ENCODE measurements around the gene ACP2. TPM values are rescaled to one million over a fixed set of nuclear protein-coding genes. Genes with fewer than 3 reads are reported as not detected.

Gene ACP2
- total RNA-seq, 1 donor from 2014 or later: 31.6 TPM

DNA sequence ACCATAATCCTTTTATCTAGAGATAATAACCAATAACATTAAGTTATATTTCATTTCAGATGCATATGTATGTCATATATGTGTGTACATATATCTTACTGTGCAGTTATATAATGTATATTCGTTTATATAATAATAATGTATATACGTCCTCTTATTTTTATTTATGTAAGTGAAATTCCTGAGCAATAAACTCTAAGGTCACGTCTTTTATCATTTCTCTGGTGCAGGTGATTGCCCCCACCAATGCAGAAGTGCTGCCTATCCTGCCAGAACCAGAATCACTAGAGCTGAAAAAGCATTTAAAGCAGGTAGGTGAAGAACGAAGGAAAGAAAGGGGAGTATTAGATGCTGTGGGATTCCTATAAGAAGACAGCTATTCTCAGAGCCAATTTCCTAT is 30.2 kb upstream of the ACP2 start:
- H3K36me3 ChIP-seq: peaks cover 100% of the 10 kb centered on the region
- no peaks in the 10 kb centered on the region for H3K4me1 ChIP-seq
- TF ChIP-seq, protein P1, sequence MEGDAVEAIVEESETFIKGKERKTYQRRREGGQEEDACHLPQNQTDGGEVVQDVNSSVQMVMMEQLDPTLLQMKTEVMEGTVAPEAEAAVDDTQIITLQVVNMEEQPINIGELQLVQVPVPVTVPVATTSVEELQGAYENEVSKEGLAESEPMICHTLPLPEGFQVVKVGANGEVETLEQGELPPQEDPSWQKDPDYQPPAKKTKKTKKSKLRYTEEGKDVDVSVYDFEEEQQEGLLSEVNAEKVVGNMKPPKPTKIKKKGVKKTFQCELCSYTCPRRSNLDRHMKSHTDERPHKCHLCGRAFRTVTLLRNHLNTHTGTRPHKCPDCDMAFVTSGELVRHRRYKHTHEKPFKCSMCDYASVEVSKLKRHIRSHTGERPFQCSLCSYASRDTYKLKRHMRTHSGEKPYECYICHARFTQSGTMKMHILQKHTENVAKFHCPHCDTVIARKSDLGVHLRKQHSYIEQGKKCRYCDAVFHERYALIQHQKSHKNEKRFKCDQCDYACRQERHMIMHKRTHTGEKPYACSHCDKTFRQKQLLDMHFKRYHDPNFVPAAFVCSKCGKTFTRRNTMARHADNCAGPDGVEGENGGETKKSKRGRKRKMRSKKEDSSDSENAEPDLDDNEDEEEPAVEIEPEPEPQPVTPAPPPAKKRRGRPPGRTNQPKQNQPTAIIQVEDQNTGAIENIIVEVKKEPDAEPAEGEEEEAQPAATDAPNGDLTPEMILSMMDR (IDR thresholded peaks at IDR 0.05): no peak
- ATAC-seq: no peak
- no peak overlapping the region for H3K4me3 ChIP-seq
- H3K27me3 ChIP-seq: no peaks in the 10 kb centered on the region
- no peak for DNase-seq
- intact Hi-C loops (cut with DNase I): loop anchor here (10.0 kb wide), 1 partner anchor 76 kb away; the partner anchor contains the start of gene MYBPC3
- no peak overlapping the region for H3K27ac ChIP-seq
- H3K9me3 ChIP-seq: no peaks in the 10 kb centered on the region

DNA sequence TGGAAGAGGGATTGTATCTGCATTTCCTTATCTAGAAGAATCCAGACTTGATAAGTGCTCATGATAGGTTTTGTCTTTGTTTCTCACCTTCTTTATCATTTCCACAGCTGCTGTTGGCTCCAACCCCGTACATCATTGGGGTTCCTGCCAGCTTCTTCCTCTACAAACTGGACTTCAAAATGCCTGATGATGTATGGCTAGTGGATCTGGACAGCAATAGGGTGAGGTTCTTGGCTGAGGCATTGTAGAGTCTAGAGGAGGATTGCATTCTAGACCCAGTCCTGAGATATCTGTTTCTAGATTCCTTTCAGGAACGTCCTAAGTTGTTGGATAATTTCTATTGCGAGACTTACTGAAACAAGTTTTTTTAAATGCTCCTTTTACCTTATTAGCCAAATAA is 29.4 kb upstream of the ACP2 start:
- H3K4me1 ChIP-seq: no peaks in the 10 kb centered on the region
- TF ChIP-seq, protein P1 (IDR thresholded peaks at IDR 0.05): no peak
- peaks cover 93% of the 10 kb centered on the region for H3K36me3 ChIP-seq
- H3K27me3 ChIP-seq: no peaks in the 10 kb centered on the region
- intact Hi-C loops (cut with DNase I): loop anchor here (10.0 kb wide), 1 partner anchor 77 kb away; the partner anchor contains the start of gene MYBPC3
- no peaks in the 10 kb centered on the region for H3K9me3 ChIP-seq
- no peak for DNase-seq
- ATAC-seq: no peak
- no peak overlapping the region for H3K4me3 ChIP-seq
- no peak overlapping the region for H3K27ac ChIP-seq

DNA sequence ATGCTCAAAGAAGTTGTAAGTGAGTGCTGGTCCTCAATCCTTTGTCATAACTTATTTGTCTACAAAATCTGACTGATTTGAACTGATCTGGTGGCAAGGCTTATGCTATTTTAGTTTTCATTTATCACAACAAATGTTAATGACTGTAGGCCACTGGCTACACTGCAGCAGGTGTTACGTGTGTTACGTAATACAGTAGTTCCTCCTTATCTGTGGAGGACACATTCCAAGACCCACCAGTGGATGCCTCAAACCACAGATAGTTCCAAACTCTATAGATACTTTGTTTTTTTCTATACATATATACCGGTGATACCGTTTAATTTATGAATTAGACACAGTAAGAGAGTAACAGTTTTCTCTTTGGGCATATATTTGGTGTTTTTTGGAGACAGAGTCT is 28.3 kb upstream of the ACP2 start:
- ATAC-seq (no peak), DNase-seq (no peak)
- TF ChIP-seq, protein P1 (IDR thresholded peaks at IDR 0.05): no peak
- H3K9me3 ChIP-seq: no peaks in the 10 kb centered on the region
- H3K27ac ChIP-seq: no peak overlapping the region
- no peaks in the 10 kb centered on the region for H3K27me3 ChIP-seq
- intact Hi-C loops (cut with DNase I): loop anchor here (10.0 kb wide), 1 partner anchor 78 kb away; the partner anchor contains the start of gene MYBPC3
- no peak overlapping the region for H3K4me3 ChIP-seq
- H3K4me1 ChIP-seq: peaks cover 10% of the 10 kb centered on the region
- peaks cover 82% of the 10 kb centered on the region for H3K36me3 ChIP-seq

DNA sequence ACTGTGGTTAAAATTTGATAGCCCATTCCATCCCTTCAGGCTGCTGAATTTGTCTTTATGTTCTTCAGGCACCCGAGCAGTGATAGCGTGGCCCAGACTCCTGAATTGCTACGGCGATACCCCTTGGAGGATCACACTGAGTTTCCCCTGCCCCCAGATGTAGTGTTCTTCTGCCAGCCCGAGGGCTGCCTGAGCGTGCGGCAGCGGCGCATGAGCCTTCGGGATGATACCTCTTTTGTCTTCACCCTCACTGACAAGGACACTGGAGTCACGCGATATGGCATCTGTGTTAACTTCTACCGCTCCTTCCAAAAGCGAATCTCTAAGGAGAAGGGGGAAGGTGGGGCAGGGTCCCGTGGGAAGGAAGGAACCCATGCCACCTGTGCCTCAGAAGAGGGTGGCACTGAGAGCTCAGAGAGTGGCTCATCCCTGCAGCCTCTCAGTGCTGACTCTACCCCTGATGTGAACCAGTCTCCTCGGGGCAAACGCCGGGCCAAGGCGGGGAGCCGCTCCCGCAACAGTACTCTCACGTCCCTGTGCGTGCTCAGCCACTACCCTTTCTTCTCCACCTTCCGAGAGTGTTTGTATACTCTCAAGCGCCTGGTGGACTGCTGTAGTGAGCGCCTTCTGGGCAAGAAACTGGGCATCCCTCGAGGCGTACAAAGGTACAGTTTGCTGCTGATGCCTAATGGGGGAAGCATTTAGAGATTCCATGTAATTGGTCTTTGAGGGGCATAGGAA is 26.1 kb upstream of the ACP2 start:
- ATAC-seq (no peak), DNase-seq (no peak)
- Histone ChIP-seq H3K36me3 (peaks cover 59% of the 10 kb centered on the region), H3K27me3 (no peaks in the 10 kb centered on the region), H3K27ac (no peak overlapping the region), H3K4me1 (peaks cover 22% of the 10 kb centered on the region), H3K9me3 (no peaks in the 10 kb centered on the region), H3K4me3 (no peak overlapping the region)
- TF ChIP-seq, protein P1 (IDR thresholded peaks at IDR 0.05): no peak
- intact Hi-C loops (cut with DNase I): loop anchor here (10.0 kb wide), 1 partner anchor 80 kb away; the partner anchor contains the start of gene MYBPC3

DNA sequence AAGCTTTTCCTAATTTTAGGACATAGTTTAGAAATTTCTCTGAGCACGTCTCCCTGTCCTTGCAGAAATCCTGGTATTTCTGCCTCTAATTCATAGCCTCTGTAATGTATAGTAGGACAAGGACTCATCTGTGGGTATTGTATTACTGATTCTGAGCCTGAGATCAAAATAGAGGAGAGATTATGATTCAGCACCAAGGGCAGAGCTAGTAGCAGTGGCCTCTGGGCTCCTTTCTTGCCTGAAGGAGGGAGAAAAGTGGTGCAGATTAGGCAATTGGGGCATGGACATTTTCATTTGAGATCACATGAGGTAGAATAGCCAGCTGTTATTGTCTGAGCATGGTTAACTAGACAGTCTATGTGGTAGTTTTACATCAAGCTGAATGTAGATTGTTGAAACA is 24.1 kb upstream of the ACP2 start:
- Histone ChIP-seq H3K4me1 (peaks cover 35% of the 10 kb centered on the region), H3K27me3 (no peaks in the 10 kb centered on the region), H3K36me3 (peaks cover 40% of the 10 kb centered on the region), H3K4me3 (no peak overlapping the region), H3K27ac (no peak overlapping the region), H3K9me3 (no peaks in the 10 kb centered on the region)
- DNase-seq (no peak), ATAC-seq (no peak)
- intact Hi-C loops (cut with DNase I): loop anchor here (10.0 kb wide), 1 partner anchor 82 kb away; the partner anchor contains the start of gene MYBPC3
- TF ChIP-seq, protein P1 (IDR thresholded peaks at IDR 0.05): no peak

All from upper lobe of right lung (tissue), 1 donor.